HG02870 (cell line): ENCODE measurements around the gene MYO1E.

Experiments used
- ATAC-seq: cut with Tn5 transposase; IDR thresholded peaks from one replicate; pipeline ENCODE4 v1.9.1; 2021; ENCODE audit warnings: mild to moderate bottlenecking, moderate library complexity; ENCODE audit not compliant: unreplicated experiment

MYO1E gene

DNA sequence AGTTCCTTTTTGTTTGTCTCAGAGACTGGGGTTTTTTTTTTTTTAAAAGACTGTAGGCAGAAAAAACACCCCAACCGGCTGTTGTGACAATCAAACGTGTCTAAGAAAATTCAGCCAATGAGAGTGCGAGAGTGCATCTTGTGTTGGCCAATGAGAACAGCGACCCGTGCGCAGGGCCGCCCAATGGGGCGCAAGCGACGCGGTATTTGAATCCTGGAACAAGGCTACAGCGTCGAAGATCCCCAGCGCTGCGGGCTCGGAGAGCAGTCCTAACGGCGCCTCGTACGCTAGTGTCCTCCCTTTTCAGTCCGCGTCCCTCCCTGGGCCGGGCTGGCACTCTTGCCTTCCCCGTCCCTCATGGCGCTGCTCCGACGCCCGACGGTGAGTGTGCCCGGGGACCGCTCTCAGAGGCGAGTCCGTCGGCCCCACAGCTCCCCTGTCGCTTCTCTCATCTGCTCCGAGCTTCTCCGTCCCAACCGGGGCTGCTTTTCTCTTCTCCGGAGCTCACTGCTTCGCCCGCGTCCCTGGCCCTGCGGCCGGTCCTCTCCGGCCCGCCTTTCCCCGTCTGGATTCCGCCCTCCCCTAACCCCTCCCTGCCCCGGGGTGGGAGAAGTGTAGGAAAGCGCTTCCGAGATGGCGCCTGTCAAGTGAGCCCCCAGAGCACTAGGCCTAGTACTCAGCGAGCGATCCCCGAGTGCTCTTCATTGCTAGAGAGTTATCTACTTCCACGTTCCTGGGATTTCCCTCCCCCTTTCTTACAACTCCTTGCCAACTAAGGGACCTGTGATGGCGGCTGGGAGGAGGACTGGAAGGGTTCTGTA is 267.5 kb downstream of the MYO1E start, which contains the start of gene CCNB2:
CCNB2 (plus strand) TSS at position 235 of the 821 bp plus-strand sequence; CDS start at position 358, 123 bp downstream.
- ATAC-seq, result peak; percentile 98

DNA sequence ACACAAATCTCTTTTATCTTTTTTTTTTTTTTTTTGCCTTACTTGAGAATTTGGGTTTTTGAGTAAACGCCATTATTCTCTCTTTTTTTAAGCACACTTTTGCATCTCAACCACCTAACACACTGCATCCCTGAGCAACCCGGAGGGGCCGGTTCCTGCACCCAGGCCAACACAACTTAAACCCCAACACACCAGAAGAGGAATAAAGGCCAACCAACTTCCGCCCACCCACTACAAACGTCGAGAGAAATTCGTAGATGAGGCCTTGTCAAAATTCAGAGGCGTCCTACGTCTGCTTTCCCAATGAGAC is 268.1 kb downstream of the MYO1E start:
- ATAC-seq, result no peak

DNA sequence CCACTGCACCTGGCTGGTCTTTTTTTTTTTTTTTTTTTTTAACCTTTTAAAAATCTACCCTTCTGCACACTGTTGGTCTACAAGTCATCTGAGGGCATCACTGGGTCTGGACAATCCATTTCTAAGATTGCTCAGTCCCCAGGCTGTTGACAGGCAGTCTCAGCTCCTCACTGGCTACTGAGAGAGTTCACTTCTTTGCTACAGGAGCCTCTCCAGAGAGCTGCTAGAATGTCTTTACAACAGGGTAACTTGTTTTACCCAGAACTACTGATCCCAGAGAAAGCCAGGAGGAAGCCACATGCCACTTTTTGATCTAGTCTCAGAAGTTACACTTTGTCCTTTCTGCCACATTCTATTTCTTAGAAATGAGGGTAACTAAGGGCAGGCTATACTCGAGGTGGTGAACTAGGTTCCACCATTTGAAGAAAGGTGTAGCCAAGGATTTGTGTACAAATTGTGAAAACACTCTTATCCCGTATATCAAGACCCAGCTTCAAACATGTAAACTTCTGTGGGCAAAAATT is 273.4 kb downstream of the MYO1E start:
- no peak for ATAC-seq

DNA sequence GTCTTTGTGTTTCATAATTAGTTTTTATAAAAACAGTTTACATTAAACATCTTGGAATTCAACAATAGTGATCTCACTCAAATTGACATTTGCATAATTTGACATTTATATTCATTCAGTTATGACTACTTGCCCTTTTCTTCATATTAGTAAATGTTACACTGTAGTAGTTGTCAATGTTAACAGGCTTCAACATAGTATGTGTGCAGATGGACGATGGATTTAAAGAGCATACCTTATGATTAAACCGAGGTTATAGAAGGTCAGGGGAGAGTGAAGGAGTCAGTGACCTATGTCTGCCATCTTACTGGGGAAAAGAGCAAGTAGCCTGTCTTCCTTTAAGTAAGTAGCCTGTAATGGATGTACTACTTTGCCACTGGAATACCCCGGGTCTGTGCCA is 276.2 kb downstream of the MYO1E start:
- ATAC-seq, result no peak

GRCh38 chr15:59094077-59094476 is 278.6 kb downstream of the MYO1E start:
- ATAC-seq, result no peak

DNA sequence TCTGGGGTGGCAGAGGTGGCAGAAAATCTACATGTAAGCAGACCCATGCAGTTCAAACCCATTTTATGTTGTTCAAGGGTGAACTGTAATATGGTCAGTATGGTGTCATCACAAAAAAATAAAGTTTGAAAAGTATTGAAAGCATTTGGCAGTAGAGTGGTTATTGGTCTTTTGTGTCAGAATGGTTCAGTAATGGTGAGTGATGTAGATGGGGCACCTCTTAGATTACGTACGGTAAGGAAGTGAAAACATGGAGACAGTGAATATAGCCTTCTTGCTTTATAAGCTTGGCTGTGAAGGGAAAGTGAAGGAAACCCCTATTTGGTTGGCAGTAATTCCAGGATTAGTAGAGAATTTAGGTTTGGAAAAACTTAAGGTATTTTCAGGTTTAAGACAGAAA is 284.9 kb downstream of the MYO1E start:
- ATAC-seq, result no peak
